ENCODE results near the gene SEC14L1. TPM values are rescaled to one million over a fixed set of nuclear protein-coding genes. Genes with fewer than 3 reads are reported as not detected.
A peak's percentile ranks its signal among the peaks of the same experiment; 100 is the strongest.

Gene SEC14L1
- total RNA-seq, 1 donor, result 101 TPM

DNA sequence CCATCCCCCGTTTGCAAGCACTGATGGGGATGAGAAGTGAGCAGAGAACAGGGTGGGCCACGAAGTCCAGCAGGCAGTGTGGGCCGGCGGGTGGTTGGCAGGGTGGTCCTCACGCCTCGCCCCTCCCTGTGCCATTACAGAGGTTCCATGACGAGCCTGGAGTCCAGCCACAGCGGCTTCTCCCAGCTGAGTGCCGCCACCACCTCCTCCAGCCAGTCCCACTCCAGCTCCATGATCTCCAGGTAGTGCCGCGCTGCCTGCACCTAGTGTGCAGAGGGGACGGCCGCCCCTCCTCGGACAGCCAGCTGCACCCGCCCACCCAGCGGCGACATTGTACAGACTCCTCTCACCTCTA lies 73.0 kb downstream of the SEC14L1 start:
- no peak for TF ChIP-seq CTCF (IDR thresholded peaks at IDR 0.05; ENCODE audit: insufficient read depth, low read depth, low read length)
- H3K4me3 ChIP-seq (ENCODE audit: low read depth, low read length), result no peak overlapping the region
- DNase-seq (ENCODE audit: low read depth), result no peak

GRCh38 chr17:77214328-77214727 lies 73.6 kb downstream of the SEC14L1 start:
- no peak for TF ChIP-seq CTCF (IDR thresholded peaks at IDR 0.05; ENCODE audit: insufficient read depth, low read depth, low read length)
- DNase-seq (ENCODE audit: low read depth), result no peak
- H3K4me3 ChIP-seq (ENCODE audit: low read depth, low read length), result no peak overlapping the region

- peak; percentile 50 for DNase-seq (ENCODE audit: low read depth)
- peak; percentile 66 for TF ChIP-seq CTCF (IDR thresholded peaks at IDR 0.05; ENCODE audit: insufficient read depth, low read depth, low read length)
- no peak overlapping the region for H3K4me3 ChIP-seq (ENCODE audit: low read depth, low read length)
Observed at GRCh38 chr17:77214743-77215142, 74.0 kb downstream of the SEC14L1 start.

GRCh38 chr17:77215281-77215680 lies 74.5 kb downstream of the SEC14L1 start:
- DNase-seq (ENCODE audit: low read depth), result no peak
- no peak for TF ChIP-seq CTCF (IDR thresholded peaks at IDR 0.05; ENCODE audit: insufficient read depth, low read depth, low read length)
- H3K4me3 ChIP-seq (ENCODE audit: low read depth, low read length), result no peak overlapping the region

- no peak overlapping the region for H3K4me3 ChIP-seq (ENCODE audit: low read depth, low read length)
- no peak for TF ChIP-seq CTCF (IDR thresholded peaks at IDR 0.05; ENCODE audit: insufficient read depth, low read depth, low read length)
- DNase-seq (ENCODE audit: low read depth), result no peak
Observed at GRCh38 chr17:77216486-77216885, 75.7 kb downstream of the SEC14L1 start.

GRCh38 chr17:77217123-77217522 lies 76.4 kb downstream of the SEC14L1 start:
- H3K4me3 ChIP-seq (ENCODE audit: low read depth, low read length), result no peak overlapping the region
- no peak for TF ChIP-seq CTCF (IDR thresholded peaks at IDR 0.05; ENCODE audit: insufficient read depth, low read depth, low read length)
- DNase-seq (ENCODE audit: low read depth), result no peak

DNA sequence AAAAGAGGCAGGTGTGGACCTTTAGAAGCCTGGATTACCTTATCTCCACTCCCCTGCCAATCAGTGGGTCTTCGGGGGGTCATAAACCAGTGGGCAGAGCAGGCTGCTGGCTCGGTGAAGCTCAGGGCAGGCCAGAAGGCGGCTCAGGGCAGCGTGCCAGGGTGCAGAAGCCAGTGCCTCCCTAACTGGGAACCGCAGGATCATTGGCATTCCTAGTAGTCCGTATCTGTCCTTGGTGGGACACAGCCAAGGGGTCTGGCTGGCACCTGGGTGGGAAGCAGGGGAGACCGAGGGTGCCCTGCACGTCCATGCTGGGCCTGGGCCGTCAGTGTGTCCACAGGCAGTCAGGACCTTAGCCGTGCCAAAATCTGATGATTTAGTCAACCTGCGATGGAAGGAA lies 76.8 kb downstream of the SEC14L1 start:
- no peak overlapping the region for H3K4me3 ChIP-seq (ENCODE audit: low read depth, low read length)
- no peak for DNase-seq (ENCODE audit: low read depth)
- TF ChIP-seq CTCF (IDR thresholded peaks at IDR 0.05; ENCODE audit: insufficient read depth, low read depth, low read length), result no peak
